Measurements from ENCODE around the gene GGN.

GRCh38 chr19:38378866-38379265 lies 9.0 kb downstream of the GGN start:
- TF ChIP-seq CTCF (IDR thresholded peaks at IDR 0.05; ENCODE audit: insufficient read depth, low read length) (no peak), POLR2AphosphoS5 (IDR thresholded peaks at IDR 0.05; ENCODE audit: low read depth) (no peak), REST (IDR thresholded peaks at IDR 0.05; ENCODE audit: insufficient replicate concordance, low read depth) (no peak)
